Skin of body (tissue), 3 donors: ENCODE measurements around the gene SGK1. TPM values are rescaled to one million over a fixed set of nuclear protein-coding genes. Genes with fewer than 3 reads are reported as not detected.

Experiments used
- DNase-seq: peaks from one replicate; lab custom pipeline; 2025; lab: John Stamatoyannopoulos, UW
- small RNA-seq: library from RNA; depleted of rRNA; stranded (forward); fragments of <200 nt; gene quantifications from one replicate; pipeline ENCODE3, GENCODE V24; 2014; ENCODE audit warnings: low replicate concordance
- total RNA-seq: library from RNA; depleted of rRNA; stranded (reverse); fragments of >200 nt; gene quantifications from one replicate; pipeline ENCODE4 v1.2.3, GENCODE V29; 2014

Gene SGK1
- total RNA-seq, 1 donor from 2014 or later: 176 TPM

DNA sequence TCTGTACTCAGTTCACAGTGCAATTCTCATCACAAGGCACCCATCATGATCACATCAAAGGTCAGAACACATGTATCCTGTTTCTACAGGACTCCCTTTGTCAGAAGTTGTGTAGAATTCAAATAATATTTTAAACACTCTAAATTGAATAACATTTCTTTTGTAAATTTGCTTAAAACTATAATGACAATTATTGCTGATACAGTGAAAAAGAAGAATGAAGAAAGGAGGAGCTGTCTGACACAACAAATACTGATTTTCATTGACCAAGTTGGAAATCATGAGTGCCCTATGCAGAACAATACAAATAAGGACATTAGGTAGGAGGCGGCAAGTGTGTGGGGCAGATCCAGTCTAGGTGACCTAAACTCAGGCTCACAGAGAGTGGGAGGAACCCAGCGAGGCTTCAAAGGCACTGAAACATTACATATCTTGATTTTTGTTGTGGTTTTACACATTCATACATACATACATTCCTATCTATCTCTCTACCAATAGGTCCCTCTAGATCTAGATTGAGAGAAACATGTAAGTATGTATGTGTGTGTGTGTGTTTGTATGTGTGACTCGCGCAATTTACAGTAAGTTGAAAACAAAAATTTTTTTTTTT is 186.3 kb downstream of the SGK1 start:
- DNase-seq: no peak

DNA sequence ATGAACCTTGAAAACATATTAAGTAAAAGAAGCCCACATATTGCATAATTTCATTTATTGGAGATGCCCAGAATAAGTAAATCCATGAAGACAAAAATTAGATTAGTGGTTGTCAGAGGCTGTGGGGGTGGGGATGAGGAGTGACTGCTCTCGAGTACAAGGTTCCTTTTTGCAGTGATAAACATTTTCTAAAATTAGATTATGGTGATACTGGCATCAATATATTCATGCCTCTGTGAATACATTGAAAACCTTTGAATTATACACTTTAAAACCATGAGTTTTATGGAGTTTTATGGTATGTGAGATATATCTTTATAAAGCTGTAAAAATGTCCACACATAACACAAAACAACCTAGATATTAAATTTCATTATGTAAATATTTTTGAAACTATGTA is 189.8 kb downstream of the SGK1 start:
- no peak for DNase-seq

DNA sequence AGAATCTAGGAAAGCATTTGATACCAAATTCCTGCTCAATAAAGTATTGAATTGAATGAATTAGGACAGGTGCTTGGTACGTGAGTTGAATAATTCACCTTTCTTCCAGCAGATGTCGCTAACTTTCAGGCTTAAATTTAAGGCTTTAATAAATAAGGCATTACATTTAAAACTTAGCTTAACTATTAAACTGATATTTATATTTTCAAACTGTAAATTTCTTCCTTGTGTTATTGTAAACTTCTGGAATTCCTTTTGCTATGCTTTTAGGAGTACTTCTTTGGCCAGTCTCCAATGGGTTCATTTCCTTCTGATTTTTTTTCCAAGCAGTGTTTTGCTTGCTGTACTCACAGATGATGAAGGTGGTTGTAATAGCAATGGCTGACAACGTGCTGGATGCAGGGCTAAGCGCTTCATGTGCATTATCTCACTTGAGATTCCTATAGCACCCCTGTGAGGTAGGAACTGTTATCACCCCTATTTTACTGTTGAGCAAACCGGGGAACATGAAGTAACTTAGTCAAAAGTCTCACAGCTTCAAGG is 194.2 kb downstream of the SGK1 start:
- DNase-seq: no peak

DNA sequence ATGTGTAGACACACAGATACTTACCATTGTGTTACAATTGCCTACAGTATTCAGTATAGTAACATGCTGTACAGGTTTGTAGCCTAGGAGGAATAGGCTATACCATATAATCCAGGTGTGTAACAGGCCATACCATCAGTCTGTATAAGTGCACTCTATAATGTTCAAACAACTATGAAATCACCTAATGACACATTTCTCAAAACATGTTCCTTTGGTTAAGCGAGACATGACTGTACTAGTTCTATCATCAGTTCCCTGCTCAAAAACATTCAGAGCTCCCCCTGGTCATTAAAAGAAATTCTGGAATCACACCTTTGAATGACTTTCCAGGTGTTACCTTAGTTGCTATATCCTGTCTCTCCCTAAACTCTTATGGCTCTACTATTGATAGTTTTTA is 195.1 kb downstream of the SGK1 start:
- no peak for DNase-seq

DNA sequence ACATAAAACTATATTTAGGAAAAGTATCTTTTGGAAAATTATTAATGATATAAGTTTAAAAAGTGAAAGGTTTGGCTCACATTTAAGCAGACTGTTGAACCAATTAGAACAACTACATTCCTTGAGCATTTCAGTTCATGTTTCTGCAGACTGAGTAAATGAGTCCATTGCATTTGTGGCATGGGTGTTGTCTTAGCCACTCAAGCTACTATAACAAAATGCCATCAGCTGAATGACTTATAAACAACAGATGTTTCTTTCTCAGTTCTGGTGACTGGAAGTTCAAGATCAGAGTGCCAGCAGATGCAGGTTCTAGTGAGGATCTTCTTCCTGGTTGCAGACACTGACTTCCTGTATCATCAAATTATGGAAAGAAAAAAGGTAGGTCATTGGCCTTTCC is 198.4 kb downstream of the SGK1 start:
- DNase-seq: no peak

Small RNAs within 50 kb of the gene (small RNA-seq; reads per million reads assigned to genes)
- not detected for gene RF00019
- not detected for gene RN7SL408P
- gene RNA5SP218: 0.09 reads per million
- gene RPS29P32: not detected
